NCI-H146 treated with DMSO at 0.1 percent for 48 hours (cell line): ENCODE results near the gene ZBTB8OS.

Experiments used
- DNase-seq: peaks from one replicate; lab custom pipeline; 2025; ENCODE audit not compliant: unreplicated experiment; lab: John Stamatoyannopoulos, UW

Gene ZBTB8OS

GRCh38 chr1:32612189-32612881, 38.0 kb downstream of the ZBTB8OS start:
- DNase-seq, result peak; percentile 44

GRCh38 chr1:32611859-32612188, 38.5 kb downstream of the ZBTB8OS start:
- no peak for DNase-seq

GRCh38 chr1:32609180-32609579, 41.2 kb downstream of the ZBTB8OS start:
- no peak for DNase-seq

GRCh38 chr1:32606565-32607371, 43.6 kb downstream of the ZBTB8OS start:
- DNase-seq, result no peak

GRCh38 chr1:32605711-32606424, 44.5 kb downstream of the ZBTB8OS start:
- no peak for DNase-seq

GRCh38 chr1:32600034-32600433, 50.3 kb downstream of the ZBTB8OS start:
- DNase-seq, result no peak

- DNase-seq, result no peak
Observed at GRCh38 chr1:32592943-32593342, 57.4 kb downstream of the ZBTB8OS start.

- no peak for DNase-seq
Observed at GRCh38 chr1:32580348-32581017, 69.9 kb downstream of the ZBTB8OS start.
